H9 (cell line): ENCODE data around the gene TRAPPC2. TPM values are rescaled to one million over a fixed set of nuclear protein-coding genes. Genes with fewer than 3 reads are reported as not detected.

ENCODE experiments used
- DNase-seq: peaks from one replicate; pipeline ENCODE4 v3.0.0-alpha.2; 2017
- H2AFZ ChIP-seq: one replicate; pipeline ENCODE4 v1.6.1; 2013; ENCODE audit warnings: mild to moderate bottlenecking, low read length, control low read depth, moderate library complexity
- H2AK5ac ChIP-seq: 2 replicates; pipeline ENCODE4 v1.6.1; 2013; ENCODE audit warnings: low read length, control low read depth, mixed read lengths; ENCODE audit not compliant: insufficient read length
- H2BK120ac ChIP-seq: one replicate; pipeline ENCODE4 v1.6.1; 2013; ENCODE audit warnings: low read depth, mild to moderate bottlenecking, low read length, control low read depth, inconsistent platforms; ENCODE audit not compliant: poor library complexity, severe bottlenecking
- H2BK12ac ChIP-seq: 2 replicates; pipeline ENCODE4 v1.6.1; 2013; ENCODE audit warnings: low read length, control low read depth, mixed read lengths, low read depth; ENCODE audit not compliant: insufficient read length
- H2BK15ac ChIP-seq: 2 replicates; pipeline ENCODE4 v1.6.1; 2013; ENCODE audit warnings: low read depth, low read length, control low read depth
- H2BK20ac ChIP-seq: one replicate; pipeline ENCODE4 v1.6.1; 2013; ENCODE audit warnings: low read depth, mild to moderate bottlenecking, low read length, control low read depth, inconsistent platforms; ENCODE audit not compliant: poor library complexity, severe bottlenecking
- H2BK5ac ChIP-seq: 2 replicates; pipeline ENCODE4 v1.6.1; 2013; ENCODE audit warnings: low read length, control low read depth, mixed read lengths; ENCODE audit not compliant: insufficient read length
- H3K14ac ChIP-seq: 2 replicates; pipeline ENCODE4 v1.6.1; 2013; ENCODE audit warnings: low read length, control low read depth; ENCODE audit not compliant: insufficient read depth
- H3K18ac ChIP-seq: 2 replicates; pipeline ENCODE4 v1.6.1; 2013; ENCODE audit warnings: low read depth, mild to moderate bottlenecking, mixed read lengths, low read length, control low read depth; ENCODE audit not compliant: insufficient read length
- H3K23ac ChIP-seq: 2 replicates; pipeline ENCODE4 v1.6.1; 2013; ENCODE audit warnings: low read length, control low read depth, mixed read lengths, low read depth; ENCODE audit not compliant: insufficient read length
- H3K23me2 ChIP-seq: 2 replicates; pipeline ENCODE4 v1.6.1; 2013; ENCODE audit warnings: low read depth, mild to moderate bottlenecking, mixed read lengths, low read length, control low read depth; ENCODE audit not compliant: insufficient read length, poor library complexity, severe bottlenecking
- H3K27ac ChIP-seq: 2 replicates; pipeline ENCODE4 v1.5.1; 2013; ENCODE audit warnings: low read length, control low read depth, mixed read lengths, low read depth; ENCODE audit not compliant: insufficient read length
- H3K27me3 ChIP-seq: 2 replicates; pipeline ENCODE4 v1.6.1; 2013; ENCODE audit warnings: low read length, control low read depth, inconsistent platforms; ENCODE audit not compliant: insufficient read depth
- H3K4ac ChIP-seq: 2 replicates; pipeline ENCODE4 v1.6.1; 2013; ENCODE audit warnings: low read depth, mild to moderate bottlenecking, control low read depth, inconsistent platforms, low read length, moderate library complexity
- H3K4me1 ChIP-seq: 2 replicates; pipeline ENCODE4 v1.6.1; 2013; ENCODE audit warnings: low read length, control low read depth, inconsistent platforms; ENCODE audit not compliant: insufficient read depth
- H3K4me2 ChIP-seq: 2 replicates; pipeline ENCODE4 v1.6.1; 2013; ENCODE audit warnings: low read length, control low read depth, mixed read lengths; ENCODE audit not compliant: insufficient read length, insufficient read depth
- H3K56ac ChIP-seq: 2 replicates; pipeline ENCODE4 v1.6.1; 2013; ENCODE audit warnings: low read depth, mild to moderate bottlenecking, mixed read lengths, low read length, control low read depth; ENCODE audit not compliant: insufficient read length
- H3K79me1 ChIP-seq: 2 replicates; pipeline ENCODE4 v1.6.1; 2013; ENCODE audit warnings: low read depth, mild to moderate bottlenecking, moderate library complexity, low read length, control low read depth, inconsistent platforms; ENCODE audit not compliant: insufficient read depth, poor library complexity, severe bottlenecking
- H3K79me2 ChIP-seq: 2 replicates; pipeline ENCODE4 v1.6.1; 2013; ENCODE audit warnings: low read length, control low read depth, inconsistent platforms; ENCODE audit not compliant: insufficient read depth
- H3K9ac ChIP-seq: 2 replicates; pipeline ENCODE4 v1.6.1; 2013; ENCODE audit warnings: low read length, control low read depth, mixed read lengths; ENCODE audit not compliant: insufficient read length; ENCODE audit errors: extremely low read depth
- H3K9me3 ChIP-seq: one replicate; pipeline ENCODE4 v1.6.1; 2013; ENCODE audit warnings: low read depth, low read length, inconsistent platforms; ENCODE audit not compliant: control insufficient read depth
- H3T11ph ChIP-seq: one replicate; pipeline ENCODE4 v1.6.1; 2013; ENCODE audit warnings: mild to moderate bottlenecking, low read length, control low read depth, inconsistent platforms
- H4K20me1 ChIP-seq: one replicate; pipeline ENCODE4 v1.6.1; 2013; ENCODE audit not compliant: control insufficient read depth, insufficient read length, insufficient read depth
- H4K5ac ChIP-seq: 2 replicates; pipeline ENCODE4 v1.6.1; 2013; ENCODE audit warnings: low read depth, mild to moderate bottlenecking, mixed read lengths, low read length, control low read depth; ENCODE audit not compliant: insufficient read length
- H4K8ac ChIP-seq: replicated peaks from 2 replicates; pipeline ENCODE4 v1.6.1; 2013; ENCODE audit warnings: low read length, control low read depth, mixed read lengths, low read depth; ENCODE audit not compliant: insufficient read length
- H4K91ac ChIP-seq: 2 replicates; pipeline ENCODE4 v1.6.1; 2013; ENCODE audit warnings: low read depth, mild to moderate bottlenecking, moderate library complexity, mixed read lengths, low read length, control low read depth; ENCODE audit not compliant: insufficient read length
- H3K27ac Mint-ChIP-seq, 3 experiments: 2 replicates in 2 of 3; 3 replicates in 1 of 3; pipeline ENCODE4 v1.8.0; 2020 to 2021; ENCODE audit warnings: mixed read lengths in 3 of 3, mild to moderate bottlenecking in 1 of 3, moderate library complexity in 1 of 3
- H3K27me3 Mint-ChIP-seq: 2 replicates; pipeline ENCODE4 v1.8.0; 2021; ENCODE audit warnings: low read depth, mild to moderate bottlenecking, moderate library complexity, mixed read lengths
- H3K36me3 Mint-ChIP-seq, 3 experiments: 2 replicates in 2 of 3; 3 replicates in 1 of 3; pipeline ENCODE4 v1.8.0; 2020 to 2021; ENCODE audit warnings: low read depth in 3 of 3, mixed read lengths in 3 of 3; ENCODE audit not compliant: insufficient read depth in 1 of 3
- H3K4me1 Mint-ChIP-seq, 2 experiments: 2 replicates each; pipeline ENCODE4 v1.8.0; 2020; ENCODE audit warnings: mixed read lengths in 2 of 2
- H3K4me3 Mint-ChIP-seq, 2 experiments: 2 replicates in 1 of 2; 3 replicates in 1 of 2; pipeline ENCODE4 v1.8.0; 2020 to 2021; ENCODE audit warnings: mild to moderate bottlenecking in 2 of 2, mixed read lengths in 2 of 2, moderate library complexity in 1 of 2
- H3K9me3 Mint-ChIP-seq, 2 experiments: 2 replicates in 1 of 2; 3 replicates in 1 of 2; pipeline ENCODE4 v1.8.0; 2020; ENCODE audit warnings: mild to moderate bottlenecking in 2 of 2, mixed read lengths in 2 of 2, moderate library complexity in 1 of 2
- WGBS: extraction: QIAGEN DNeasy Blood & Tissue Kit; methylation state at CpG from one replicate; pipeline ENCODE4 v1.1.7; 2013; ENCODE audit warnings: missing lambda C conversion rate, low lambda C conversion rate, mixed read lengths; ENCODE audit not compliant: insufficient read length; ENCODE audit errors: extremely low coverage; 5-methylcytosine and 5-hydroxymethylcytosine counted together
- total RNA-seq: library from RNA; stranded (reverse); gene quantifications from 2 replicates; pipeline ENCODE4 v1.2.1, GENCODE V29; 2021
- TF ChIP-seq, protein P1 (sequence below): fragments of 200-600 bp; sonication (generic); conservative IDR thresholded peaks from 3 replicates; pipeline ENCODE4 v1.8.0; 2021; ENCODE audit warnings: antibody characterized with exemption, mild to moderate bottlenecking

Gene TRAPPC2
- total RNA-seq, 1 experiment from 2014 or later, result 13.3 TPM

DNA sequence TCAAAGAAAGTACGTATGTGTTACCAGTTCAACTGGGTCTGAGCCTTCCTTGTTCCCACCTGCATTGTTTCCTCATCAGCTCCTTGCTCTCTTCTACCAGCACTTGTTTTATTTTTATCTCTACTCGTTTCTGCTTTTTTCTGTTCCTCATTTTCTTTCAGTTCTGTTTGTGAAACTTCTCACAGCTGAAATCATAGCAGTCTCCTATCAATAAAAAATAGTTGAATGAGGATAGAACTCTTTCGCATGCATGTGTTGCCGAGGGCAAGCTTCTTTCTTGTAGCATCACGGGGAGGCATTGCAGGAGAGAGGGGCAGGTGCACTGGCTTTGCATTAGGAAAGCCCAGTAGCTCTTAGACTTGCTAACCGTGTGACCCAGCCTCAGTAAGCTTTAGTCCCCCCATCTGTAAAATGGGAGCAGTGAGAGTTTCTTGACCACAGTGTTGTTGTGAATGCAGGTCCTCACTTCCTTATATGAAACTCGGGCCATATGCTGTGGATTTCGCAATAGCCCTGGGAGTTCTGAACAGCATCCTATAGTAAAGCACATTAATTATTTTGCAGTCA, 24.8 kb upstream of the TRAPPC2 start:
- H3K9me3 ChIP-seq, result no peaks in the 10 kb centered on the region
- H2AK5ac ChIP-seq, result no peak overlapping the region
- no peaks in the 10 kb centered on the region for H3K27me3 Mint-ChIP-seq
- H2BK120ac ChIP-seq, result no peak overlapping the region
- H2BK5ac ChIP-seq, result no peak overlapping the region
- H3K4me1 Mint-ChIP-seq, result peaks cover 33 to 49% of the 10 kb centered on the region in 2 experiments
- no peaks in the 10 kb centered on the region for H3K79me1 ChIP-seq
- no peaks in the 10 kb centered on the region; the same call in 1 of the 2 replicates for H3K27me3 ChIP-seq
- no peak overlapping the region for H3K27ac ChIP-seq
- H4K8ac ChIP-seq, result no peak overlapping the region
- TF ChIP-seq, protein P1, sequence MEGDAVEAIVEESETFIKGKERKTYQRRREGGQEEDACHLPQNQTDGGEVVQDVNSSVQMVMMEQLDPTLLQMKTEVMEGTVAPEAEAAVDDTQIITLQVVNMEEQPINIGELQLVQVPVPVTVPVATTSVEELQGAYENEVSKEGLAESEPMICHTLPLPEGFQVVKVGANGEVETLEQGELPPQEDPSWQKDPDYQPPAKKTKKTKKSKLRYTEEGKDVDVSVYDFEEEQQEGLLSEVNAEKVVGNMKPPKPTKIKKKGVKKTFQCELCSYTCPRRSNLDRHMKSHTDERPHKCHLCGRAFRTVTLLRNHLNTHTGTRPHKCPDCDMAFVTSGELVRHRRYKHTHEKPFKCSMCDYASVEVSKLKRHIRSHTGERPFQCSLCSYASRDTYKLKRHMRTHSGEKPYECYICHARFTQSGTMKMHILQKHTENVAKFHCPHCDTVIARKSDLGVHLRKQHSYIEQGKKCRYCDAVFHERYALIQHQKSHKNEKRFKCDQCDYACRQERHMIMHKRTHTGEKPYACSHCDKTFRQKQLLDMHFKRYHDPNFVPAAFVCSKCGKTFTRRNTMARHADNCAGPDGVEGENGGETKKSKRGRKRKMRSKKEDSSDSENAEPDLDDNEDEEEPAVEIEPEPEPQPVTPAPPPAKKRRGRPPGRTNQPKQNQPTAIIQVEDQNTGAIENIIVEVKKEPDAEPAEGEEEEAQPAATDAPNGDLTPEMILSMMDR, result no peak
- no peak overlapping the region for H2AFZ ChIP-seq
- H3K23me2 ChIP-seq, result no peaks in the 10 kb centered on the region
- peaks cover 13 to 29% of the 10 kb centered on the region in 2 experiments for H3K9me3 Mint-ChIP-seq
- no peak overlapping the region for H3K23ac ChIP-seq
- H3K9ac ChIP-seq, result no peak overlapping the region
- no peak overlapping the region for H2BK20ac ChIP-seq
- H3K14ac ChIP-seq, result no peak overlapping the region
- H3K27ac Mint-ChIP-seq, result peak overlapping the region in 1 of 3 experiments; percentile 21; a peak in 1 of 7 replicates
- no peak overlapping the region for H4K5ac ChIP-seq
- H3K56ac ChIP-seq, result no peak overlapping the region
- peaks cover 8% of the 10 kb centered on the region; the same call in 1 of the 2 replicates for H3K4me1 ChIP-seq
- no CpG with 5 or more reads among the region's 8 CpGs for WGBS
- H4K91ac ChIP-seq, result no peak overlapping the region
- no peak for DNase-seq
- H3K18ac ChIP-seq, result no peak overlapping the region
- H4K20me1 ChIP-seq, result no peaks in the 10 kb centered on the region
- H2BK12ac ChIP-seq, result no peak overlapping the region
- no peak overlapping the region for H2BK15ac ChIP-seq
- peaks cover 0 to 67% (median 29%) of the 10 kb centered on the region in 3 experiments; a peak in 6 of 7 replicates for H3K36me3 Mint-ChIP-seq
- no peak overlapping the region for H3K4ac ChIP-seq
- H3K79me2 ChIP-seq, result no peaks in the 10 kb centered on the region
- no peak overlapping the region for H3K4me3 Mint-ChIP-seq
- no peak overlapping the region for H3T11ph ChIP-seq
- no peak overlapping the region for H3K4me2 ChIP-seq
